HUES6 (cell line): ENCODE data around the gene PHC3.

ENCODE experiments used
- H3K27ac ChIP-seq: 2 replicates; pipeline ENCODE4 v1.7.0; 2013; ENCODE audit warnings: low read depth, mild to moderate bottlenecking, low read length, inconsistent platforms
- H3K27me3 ChIP-seq: 2 replicates; pipeline ENCODE4 v1.6.1; 2013; ENCODE audit warnings: low read length; ENCODE audit not compliant: control insufficient read depth, insufficient read depth
- H3K36me3 ChIP-seq: 2 replicates; pipeline ENCODE4 v1.6.1; 2013; ENCODE audit warnings: low read length; ENCODE audit not compliant: control insufficient read depth, insufficient read depth
- H3K4me1 ChIP-seq: 2 replicates; pipeline ENCODE4 v1.6.1; 2013; ENCODE audit warnings: low read length; ENCODE audit not compliant: control insufficient read depth, insufficient read depth
- H3K4me3 ChIP-seq: 2 replicates; pipeline ENCODE4 v1.5.1; 2013; ENCODE audit warnings: low read depth, low read length
- H3K9ac ChIP-seq: one replicate; pipeline ENCODE4 v1.6.1; 2013; ENCODE audit warnings: mild to moderate bottlenecking, low read length
- H3K9me3 ChIP-seq: 2 replicates; pipeline ENCODE4 v1.6.1; 2013; ENCODE audit warnings: low read depth, low read length; ENCODE audit not compliant: control insufficient read depth, insufficient read depth

Gene PHC3

DNA sequence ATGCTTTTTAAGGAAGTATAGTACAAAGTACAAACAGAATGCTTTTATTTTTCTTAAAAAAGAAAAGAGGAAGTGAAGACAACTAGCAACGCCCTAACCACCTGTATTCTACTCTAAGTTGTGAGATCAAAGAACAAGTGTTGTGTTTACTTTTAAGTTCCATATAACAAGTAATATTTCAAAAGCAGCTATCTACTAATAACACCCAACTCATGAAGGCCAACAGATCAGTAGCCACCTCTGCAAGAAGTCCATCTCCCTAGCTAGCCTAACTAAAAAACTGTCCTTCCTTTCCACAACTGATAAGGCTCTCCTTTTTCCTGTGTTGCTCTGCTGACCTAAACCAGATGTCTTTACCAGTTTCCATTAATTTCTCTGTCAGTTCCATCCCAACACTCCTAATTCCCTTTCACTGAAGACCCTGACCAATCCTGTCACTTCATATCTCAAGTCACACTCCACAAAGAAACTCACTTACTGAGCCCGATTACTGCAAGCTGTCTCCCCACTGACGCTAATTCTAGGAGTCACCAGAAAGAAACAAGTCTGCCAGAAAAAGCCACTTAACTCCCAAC, 26.9 kb downstream of the PHC3 start:
- no peaks in the 10 kb centered on the region for H3K9me3 ChIP-seq
- no peaks in the 10 kb centered on the region; the same call in 1 of the 2 replicates for H3K4me1 ChIP-seq
- H3K9ac ChIP-seq = no peak overlapping the region
- no peaks in the 10 kb centered on the region for H3K27me3 ChIP-seq
- H3K36me3 ChIP-seq = no peaks in the 10 kb centered on the region; the same call in 1 of the 2 replicates
- H3K27ac ChIP-seq = no peak overlapping the region
- no peak overlapping the region for H3K4me3 ChIP-seq

DNA sequence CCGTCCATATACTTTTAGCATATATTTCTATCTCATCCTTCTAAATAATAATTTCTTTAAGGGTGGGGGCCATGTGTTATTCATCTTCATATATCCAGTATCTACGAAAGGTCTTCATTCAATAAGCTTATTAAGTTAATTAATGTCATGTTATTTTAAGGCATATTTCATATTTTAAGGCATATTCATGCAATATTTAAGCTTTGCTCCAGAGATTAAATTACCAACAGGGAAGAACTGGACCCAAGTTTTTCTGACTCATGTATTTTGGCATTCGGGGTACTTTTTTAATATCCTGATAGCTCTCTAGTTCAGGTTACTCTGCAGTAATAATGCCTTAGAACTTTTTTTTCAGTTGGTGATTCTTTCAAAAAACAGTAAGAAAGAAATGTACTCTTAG, 27.4 kb downstream of the PHC3 start:
- Histone ChIP-seq H3K27me3 (no peaks in the 10 kb centered on the region), H3K9ac (no peak overlapping the region), H3K4me3 (no peak overlapping the region), H3K9me3 (no peaks in the 10 kb centered on the region), H3K36me3 (no peaks in the 10 kb centered on the region; the same call in 1 of the 2 replicates), H3K4me1 (no peaks in the 10 kb centered on the region; the same call in 1 of the 2 replicates), H3K27ac (no peak overlapping the region)

DNA sequence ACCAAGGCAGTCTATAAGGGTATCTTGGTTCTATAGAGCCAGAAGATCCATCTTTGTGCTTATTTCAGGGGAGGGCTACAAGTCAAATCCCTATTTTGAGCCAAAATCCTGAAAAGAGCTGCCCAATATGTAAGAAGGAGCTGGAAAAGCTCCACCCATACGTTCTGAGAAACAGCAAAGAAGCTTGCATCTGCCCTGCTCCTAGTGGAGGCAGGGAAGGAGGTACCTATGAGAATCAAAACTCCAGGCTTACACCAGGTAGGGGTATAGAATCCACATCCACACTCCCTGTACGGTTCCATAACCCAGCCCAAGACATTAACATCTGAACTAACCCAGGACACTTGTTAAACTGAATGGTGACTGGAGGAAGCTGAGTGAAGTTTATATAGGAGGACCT, 30.0 kb downstream of the PHC3 start:
- Histone ChIP-seq H3K27me3 (no peaks in the 10 kb centered on the region), H3K36me3 (0 out of 2 replicates have a peak, but pooled peaks cover 3% of the 10 kb centered on the region), H3K9ac (no peak overlapping the region), H3K4me3 (no peak overlapping the region), H3K27ac (no peak overlapping the region), H3K4me1 (no peaks in the 10 kb centered on the region; the same call in 1 of the 2 replicates), H3K9me3 (no peaks in the 10 kb centered on the region)

DNA sequence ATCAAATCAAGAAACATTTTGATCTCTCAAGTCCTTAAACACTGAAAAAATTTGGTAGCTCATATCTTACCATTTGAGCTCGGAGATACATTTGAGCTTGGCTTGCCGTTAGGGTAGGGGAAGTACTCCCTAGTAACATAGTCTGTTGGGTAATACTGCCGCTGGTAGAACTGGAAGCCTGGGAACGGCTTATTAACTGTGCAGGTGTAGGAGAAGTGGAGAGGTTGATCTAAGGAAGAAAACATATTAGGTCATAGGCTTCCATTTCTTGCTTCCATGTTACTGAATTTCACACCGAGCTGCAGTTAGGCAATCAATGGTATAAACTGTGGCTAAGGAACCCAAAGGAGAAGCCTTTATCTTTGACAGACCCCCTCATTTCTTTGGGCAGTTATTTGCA, 32.5 kb downstream of the PHC3 start:
- Histone ChIP-seq H3K4me3 (no peak overlapping the region), H3K9ac (no peak overlapping the region), H3K36me3 (peaks cover 11% of the 10 kb centered on the region), H3K4me1 (no peaks in the 10 kb centered on the region; the same call in 1 of the 2 replicates), H3K27ac (no peak overlapping the region), H3K27me3 (no peaks in the 10 kb centered on the region), H3K9me3 (no peaks in the 10 kb centered on the region)

DNA sequence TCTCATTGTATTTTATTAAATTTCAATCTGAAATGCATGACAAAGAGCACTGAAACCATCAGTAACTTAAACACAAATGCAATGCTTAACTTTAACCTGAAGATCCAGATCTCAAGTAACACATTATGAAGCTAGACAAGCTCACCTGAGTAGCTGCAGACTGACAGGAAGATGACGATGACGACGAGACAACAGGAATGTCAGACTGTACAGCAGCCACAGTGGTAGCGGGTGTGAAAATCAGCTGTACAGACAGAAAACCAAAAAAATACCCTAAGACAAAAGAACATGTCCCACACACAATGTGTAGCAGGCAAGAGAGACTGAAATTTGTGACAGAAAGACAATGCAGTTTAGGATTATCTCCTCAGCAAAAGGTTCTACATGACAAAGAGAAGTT, 36.3 kb downstream of the PHC3 start:
- peaks cover 16% of the 10 kb centered on the region for H3K36me3 ChIP-seq
- H3K9me3 ChIP-seq = no peaks in the 10 kb centered on the region
- no peaks in the 10 kb centered on the region for H3K27me3 ChIP-seq
- H3K27ac ChIP-seq = no peak overlapping the region
- no peaks in the 10 kb centered on the region for H3K4me1 ChIP-seq
- H3K4me3 ChIP-seq = no peak overlapping the region
- no peak overlapping the region for H3K9ac ChIP-seq

DNA sequence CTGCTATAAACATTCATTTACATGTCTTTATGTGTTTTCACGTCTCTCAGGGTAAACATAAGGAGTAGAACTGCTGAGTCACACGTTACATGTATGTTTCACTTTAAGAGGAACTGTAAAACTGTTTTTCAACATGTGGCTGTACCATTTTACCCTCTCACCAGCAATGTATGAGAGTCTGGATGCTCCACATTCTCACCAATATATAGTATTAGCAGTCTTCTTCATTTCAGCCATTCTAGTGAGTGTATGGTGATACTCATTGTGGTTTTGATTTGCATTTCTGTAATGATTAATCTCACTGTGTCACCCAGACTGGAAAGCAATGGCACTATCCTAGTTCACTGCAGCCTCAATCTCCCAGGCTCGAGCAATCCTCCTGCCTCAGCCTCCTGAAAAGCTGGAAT, 37.1 kb downstream of the PHC3 start:
- Histone ChIP-seq H3K4me1 (no peaks in the 10 kb centered on the region), H3K27ac (no peak overlapping the region), H3K27me3 (no peaks in the 10 kb centered on the region), H3K9ac (no peak overlapping the region), H3K9me3 (no peaks in the 10 kb centered on the region), H3K36me3 (peaks cover 16% of the 10 kb centered on the region), H3K4me3 (no peak overlapping the region)

DNA sequence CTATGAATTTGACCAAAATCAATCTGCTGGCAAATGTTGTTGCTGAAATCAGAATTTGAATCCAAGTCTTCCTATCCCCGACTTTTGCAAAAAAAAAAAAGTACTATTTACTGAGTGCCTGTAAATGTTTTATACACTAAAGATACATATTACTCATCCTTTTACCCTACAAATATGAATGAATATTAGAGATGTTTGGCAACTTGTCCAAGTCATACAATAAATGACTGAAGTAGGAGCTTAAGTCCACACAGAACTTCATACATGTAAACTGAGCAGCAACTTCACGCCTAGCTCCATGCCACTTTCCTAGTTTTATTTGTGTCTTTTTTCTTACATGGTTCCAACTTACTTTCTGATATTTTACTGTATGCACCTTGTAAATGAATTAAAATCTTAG, 39.2 kb downstream of the PHC3 start:
- peaks cover 13% of the 10 kb centered on the region for H3K36me3 ChIP-seq

DNA sequence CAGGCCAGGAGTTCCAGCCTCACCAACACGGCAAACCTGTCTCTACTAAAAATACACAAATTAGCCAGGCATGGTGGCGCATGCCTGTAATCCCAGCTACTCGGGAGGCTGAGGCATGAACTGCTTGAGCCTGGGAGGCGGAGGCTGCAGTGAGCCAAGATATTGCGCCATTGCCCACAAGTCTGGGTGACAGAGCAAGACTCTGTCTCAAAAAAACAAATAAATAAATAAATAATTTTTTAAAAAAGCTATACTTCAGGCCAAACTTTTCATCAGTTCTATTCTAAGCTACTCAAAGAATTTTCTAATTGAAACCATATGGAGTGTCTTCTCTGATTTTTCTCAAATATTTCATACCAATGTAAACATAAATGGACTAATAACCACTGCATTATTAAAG, 43.5 kb downstream of the PHC3 start:
- no peak overlapping the region for H3K27ac ChIP-seq
- H3K36me3 ChIP-seq = peaks cover 19% of the 10 kb centered on the region
- no peaks in the 10 kb centered on the region for H3K27me3 ChIP-seq
- H3K9ac ChIP-seq = no peak overlapping the region
- H3K9me3 ChIP-seq = no peaks in the 10 kb centered on the region
- no peaks in the 10 kb centered on the region for H3K4me1 ChIP-seq
- no peak overlapping the region for H3K4me3 ChIP-seq

More for the DNA sequence above, 39.2 kb downstream of the PHC3 start:
- Histone ChIP-seq H3K4me1 (no peaks in the 10 kb centered on the region), H3K9me3 (no peaks in the 10 kb centered on the region), H3K27ac (no peak overlapping the region), H3K27me3 (no peaks in the 10 kb centered on the region), H3K9ac (no peak overlapping the region), H3K4me3 (no peak overlapping the region)

DNA sequence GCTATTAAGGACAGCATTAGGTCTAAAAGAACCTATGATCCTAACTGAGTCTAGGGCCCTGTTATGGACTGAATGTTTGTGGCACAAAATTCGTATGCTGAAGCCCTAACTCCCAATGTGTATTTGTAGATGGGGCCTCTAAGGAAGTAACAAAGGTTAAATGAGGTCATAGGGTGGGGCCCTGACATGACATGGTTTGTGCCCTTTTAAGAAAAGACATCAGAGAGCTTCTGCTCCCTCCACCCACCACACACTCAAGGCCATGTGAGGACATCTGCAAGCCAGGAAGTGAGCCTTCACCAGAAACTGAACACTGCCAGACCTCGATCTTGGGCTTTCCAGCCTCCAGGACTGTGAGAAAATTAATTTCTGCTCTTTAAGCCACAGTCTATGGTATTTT, 49.2 kb downstream of the PHC3 start:
- no peak overlapping the region for H3K9ac ChIP-seq
- no peaks in the 10 kb centered on the region for H3K27me3 ChIP-seq
- H3K27ac ChIP-seq = no peak overlapping the region
- no peak overlapping the region for H3K4me3 ChIP-seq
- no peaks in the 10 kb centered on the region for H3K9me3 ChIP-seq
- H3K36me3 ChIP-seq = peaks cover 38% of the 10 kb centered on the region
- H3K4me1 ChIP-seq = no peaks in the 10 kb centered on the region

DNA sequence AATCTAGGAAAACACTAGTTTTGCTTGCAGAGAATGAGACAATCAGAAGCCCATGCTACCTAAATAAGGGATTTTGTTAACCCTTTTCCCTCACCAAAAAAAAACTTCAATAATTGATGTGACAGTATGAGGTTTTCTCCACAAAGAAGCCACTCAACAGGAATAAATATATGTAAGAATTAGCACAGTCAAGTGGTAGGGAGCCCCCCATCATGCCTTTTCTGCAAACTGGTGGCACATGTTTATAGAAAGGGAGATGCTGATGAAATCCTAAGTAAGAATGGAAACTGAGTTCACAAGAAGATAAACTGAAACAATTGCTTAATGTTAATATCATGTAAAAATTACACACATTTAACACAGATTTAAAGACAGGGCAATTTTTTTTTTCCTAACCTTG, 51.0 kb downstream of the PHC3 start:
- Histone ChIP-seq H3K27me3 (no peaks in the 10 kb centered on the region), H3K4me1 (no peaks in the 10 kb centered on the region), H3K9me3 (no peaks in the 10 kb centered on the region), H3K9ac (no peak overlapping the region), H3K4me3 (no peak overlapping the region), H3K27ac (no peak overlapping the region), H3K36me3 (peaks cover 31% of the 10 kb centered on the region)

DNA sequence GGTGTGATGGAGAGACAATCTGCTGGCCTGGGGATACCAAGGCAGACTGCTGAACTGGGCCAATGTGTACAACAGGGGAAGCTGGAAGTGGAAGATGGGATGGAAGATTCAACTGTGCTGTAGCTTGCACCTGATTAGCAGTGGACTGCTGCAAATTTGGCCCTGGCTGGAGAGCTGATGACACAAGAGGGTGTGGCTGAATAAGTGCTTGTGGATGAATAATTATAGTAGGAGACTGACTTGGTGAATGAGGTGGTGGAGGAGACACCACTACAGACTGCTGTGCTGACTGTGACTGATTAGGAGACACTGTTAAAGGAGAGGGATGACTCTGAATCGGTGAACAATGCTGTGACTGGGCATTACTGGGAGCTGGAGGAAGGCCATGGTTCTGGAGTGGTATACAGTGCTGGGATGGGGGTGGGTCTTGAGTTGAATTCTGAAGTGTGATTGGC, 52.5 kb downstream of the PHC3 start:
- H3K4me3 ChIP-seq = no peak overlapping the region
- H3K4me1 ChIP-seq = no peaks in the 10 kb centered on the region
- H3K9me3 ChIP-seq = no peaks in the 10 kb centered on the region
- no peak overlapping the region for H3K27ac ChIP-seq
- no peak overlapping the region for H3K9ac ChIP-seq
- peaks cover 24% of the 10 kb centered on the region for H3K36me3 ChIP-seq
- H3K27me3 ChIP-seq = no peaks in the 10 kb centered on the region
